T-helper 1 cell treated with Interleukin-12 subunit alpha and Interleukin-12 subunit beta and Interleukin-4 antibody, amounts not matched to agents 30 ng/mL and 1 ng/mL, for 36 hours (primary cell): Measurements from ENCODE around the gene PCDHA6. TPM values are rescaled to one million over a fixed set of nuclear protein-coding genes. Genes with fewer than 3 reads are reported as not detected.
"Not testable (repeated sequence)": the region's sequence is repeated elsewhere in the genome, so short reads cannot be mapped to it uniquely, and the experiment has no call there.

Experiments used
- intact Hi-C: fragments of 100-400 bp; cut with micrococcal nuclease; formaldehyde crosslinking; loops from one replicate; pipeline ENCODE4 v1.15.1; 2024
- total RNA-seq: library from RNA; stranded (reverse); gene quantifications from 2 replicates; pipeline ENCODE4 v1.2.3, GENCODE V29; 2022

The PCDHA6 gene
- total RNA-seq, 1 donor from 2014 or later, result not detected

DNA sequence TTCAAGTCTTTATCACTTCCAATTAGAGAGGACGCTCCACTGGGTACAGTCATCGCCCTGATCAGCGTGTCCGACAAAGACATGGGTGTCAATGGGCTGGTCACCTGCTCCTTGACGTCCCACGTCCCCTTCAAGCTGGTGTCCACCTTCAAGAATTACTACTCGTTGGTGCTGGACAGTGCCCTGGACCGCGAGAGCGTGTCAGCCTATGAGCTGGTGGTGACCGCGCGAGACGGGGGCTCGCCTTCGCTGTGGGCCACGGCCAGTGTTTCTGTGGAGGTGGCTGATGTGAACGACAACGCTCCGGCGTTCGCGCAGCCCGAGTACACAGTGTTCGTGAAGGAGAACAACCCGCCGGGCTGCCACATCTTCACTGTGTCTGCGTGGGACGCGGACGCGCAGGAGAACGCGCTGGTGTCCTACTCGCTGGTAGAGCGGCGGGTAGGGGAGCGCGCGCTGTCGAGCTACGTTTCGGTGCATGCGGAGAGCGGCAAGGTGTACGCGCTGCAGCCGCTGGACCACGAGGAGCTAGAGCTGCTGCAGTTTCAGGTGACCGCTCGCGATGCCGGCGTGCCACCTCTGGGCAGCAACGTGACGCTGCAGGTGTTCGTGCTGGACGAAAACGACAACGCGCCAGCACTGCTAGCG, 19.4 kb upstream of the PCDHA6 start:
- intact Hi-C loops, result not testable (repeated sequence)

DNA sequence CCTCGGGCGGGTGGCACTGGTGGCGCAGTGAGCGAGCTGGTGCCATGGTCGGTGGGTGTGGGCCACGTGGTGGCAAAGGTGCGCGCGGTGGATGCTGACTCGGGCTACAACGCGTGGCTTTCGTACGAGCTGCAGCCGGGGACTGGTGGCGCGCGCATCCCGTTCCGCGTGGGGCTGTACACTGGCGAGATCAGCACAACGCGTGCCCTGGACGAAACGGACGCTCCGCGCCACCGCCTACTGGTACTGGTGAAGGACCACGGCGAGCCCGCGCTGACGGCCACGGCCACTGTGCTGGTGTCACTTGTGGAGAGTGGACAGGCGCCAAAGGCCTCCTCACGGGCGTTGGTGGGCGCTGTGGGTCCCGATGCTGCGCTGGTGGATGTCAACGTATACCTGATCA, 18.9 kb upstream of the PCDHA6 start:
- intact Hi-C loops, result no loop called here

DNA sequence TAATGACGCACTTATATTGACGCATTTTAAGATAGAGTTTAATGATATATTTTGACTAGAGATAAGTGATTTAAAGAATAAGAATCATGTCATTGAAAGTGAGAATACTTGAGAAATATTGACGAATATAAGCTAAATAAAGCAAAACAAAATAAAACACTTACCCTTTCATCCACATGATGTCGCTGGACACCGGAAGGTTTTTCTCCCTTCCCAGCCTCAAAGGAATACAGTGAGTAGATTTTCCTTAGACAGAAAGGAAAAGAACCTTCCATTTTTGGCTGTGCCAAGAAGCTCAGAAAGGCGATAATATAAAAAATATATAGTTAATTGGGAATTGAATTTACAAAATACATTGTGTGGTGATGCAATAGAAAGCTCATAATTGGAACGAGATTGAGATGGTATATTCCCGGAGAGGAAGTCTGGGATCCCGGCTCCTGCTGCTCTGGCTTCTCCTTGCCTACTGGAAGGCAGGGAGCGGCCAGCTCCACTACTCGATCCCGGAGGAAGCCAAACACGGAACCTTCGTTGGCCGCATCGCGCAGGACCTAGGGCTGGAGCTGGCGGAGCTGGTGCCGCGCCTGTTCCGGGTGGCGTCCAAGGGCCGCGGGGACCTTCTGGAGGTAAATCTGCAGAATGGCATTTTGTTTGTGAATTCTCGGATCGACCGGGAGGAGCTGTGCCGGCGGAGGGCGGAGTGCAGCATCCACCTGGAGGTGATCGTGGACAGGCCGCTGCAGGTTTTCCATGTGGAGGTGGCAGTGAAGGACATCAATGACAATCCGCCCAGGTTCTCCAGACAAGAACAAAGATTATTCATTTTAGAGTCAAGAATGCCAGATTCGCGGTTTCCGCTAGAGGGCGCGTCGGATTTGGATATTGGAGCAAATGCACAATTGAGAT, 6.1 kb upstream of the PCDHA6 start, which contains the start of gene PCDHA5:
Gene PCDHA5, plus strand, starts transcription at position 239 of the 906 bp plus-strand sequence.
- intact Hi-C loops, result loop anchor here (10.0 kb wide), 1 partner anchor 543 kb away; the partner anchor contains the start of gene PCDHGA5

DNA sequence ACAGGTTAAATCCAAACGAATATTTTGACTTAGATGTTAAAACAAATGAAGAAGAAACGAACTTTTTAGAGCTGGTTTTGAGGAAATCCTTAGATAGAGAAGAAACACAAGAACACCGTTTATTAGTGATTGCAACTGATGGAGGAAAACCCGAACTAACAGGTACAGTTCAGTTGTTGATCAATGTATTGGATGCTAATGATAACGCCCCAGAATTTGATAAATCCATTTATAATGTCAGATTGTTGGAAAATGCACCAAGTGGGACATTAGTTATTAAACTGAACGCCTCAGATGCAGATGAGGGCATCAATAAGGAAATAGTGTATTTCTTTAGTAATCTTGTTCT, 5.5 kb upstream of the PCDHA6 start:
- intact Hi-C loops, result loop anchor here (10.0 kb wide), 1 partner anchor 543 kb away; the partner anchor contains the start of gene PCDHGA5

DNA sequence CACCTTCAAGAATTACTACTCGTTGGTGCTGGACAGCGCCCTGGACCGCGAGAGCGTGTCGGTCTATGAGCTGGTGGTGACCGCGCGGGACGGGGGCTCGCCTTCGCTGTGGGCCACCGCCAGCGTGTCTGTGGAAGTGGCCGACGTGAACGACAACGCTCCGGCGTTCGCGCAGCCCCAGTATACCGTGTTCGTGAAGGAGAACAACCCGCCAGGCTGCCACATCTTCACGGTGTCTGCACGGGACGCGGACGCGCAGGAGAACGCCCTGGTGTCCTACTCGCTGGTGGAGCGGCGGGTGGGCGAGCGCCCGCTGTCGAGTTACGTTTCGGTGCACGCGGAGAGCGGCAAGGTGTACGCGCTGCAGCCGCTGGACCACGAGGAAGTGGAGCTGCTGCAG, 4.8 kb upstream of the PCDHA6 start:
- intact Hi-C loops, result loop anchor here (10.0 kb wide), 1 partner anchor 542 kb away; the partner anchor contains the start of gene PCDHGA5

DNA sequence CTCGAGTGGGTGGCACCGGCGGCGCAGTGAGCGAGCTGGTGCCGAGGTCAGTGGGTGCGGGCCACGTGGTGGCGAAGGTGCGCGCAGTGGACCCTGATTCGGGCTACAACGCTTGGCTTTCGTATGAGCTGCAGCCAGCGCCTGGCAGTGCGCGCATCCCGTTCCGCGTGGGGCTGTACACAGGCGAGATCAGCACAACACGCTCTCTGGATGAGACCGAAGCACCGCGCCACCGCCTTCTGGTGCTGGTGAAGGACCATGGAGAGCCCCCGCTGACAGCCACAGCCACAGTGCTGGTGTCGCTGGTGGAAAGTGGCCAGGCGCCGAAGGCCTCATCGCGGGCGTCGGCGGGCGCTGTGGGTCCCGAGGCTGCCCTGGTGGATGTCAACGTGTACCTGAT, 4.3 kb upstream of the PCDHA6 start:
- intact Hi-C loops, result loop anchor here (10.0 kb wide), 1 partner anchor 541 kb away; the partner anchor contains the start of gene PCDHGA5

DNA sequence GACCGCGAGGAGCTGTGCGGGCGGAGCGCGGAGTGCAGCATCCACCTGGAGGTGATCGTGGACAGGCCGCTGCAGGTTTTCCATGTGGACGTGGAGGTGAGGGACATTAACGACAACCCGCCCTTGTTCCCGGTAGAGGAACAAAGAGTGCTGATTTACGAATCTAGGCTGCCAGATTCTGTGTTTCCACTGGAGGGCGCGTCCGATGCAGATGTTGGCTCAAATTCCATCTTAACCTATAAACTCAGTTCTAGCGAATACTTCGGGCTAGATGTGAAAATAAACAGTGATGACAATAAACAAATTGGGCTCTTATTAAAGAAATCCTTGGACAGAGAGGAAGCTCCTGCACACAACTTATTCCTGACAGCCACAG, 590 bp downstream of the PCDHA6 start:
- intact Hi-C loops, result loop anchor here (10.0 kb wide), 1 partner anchor 536 kb away; the partner anchor contains the start of gene PCDHGA5

DNA sequence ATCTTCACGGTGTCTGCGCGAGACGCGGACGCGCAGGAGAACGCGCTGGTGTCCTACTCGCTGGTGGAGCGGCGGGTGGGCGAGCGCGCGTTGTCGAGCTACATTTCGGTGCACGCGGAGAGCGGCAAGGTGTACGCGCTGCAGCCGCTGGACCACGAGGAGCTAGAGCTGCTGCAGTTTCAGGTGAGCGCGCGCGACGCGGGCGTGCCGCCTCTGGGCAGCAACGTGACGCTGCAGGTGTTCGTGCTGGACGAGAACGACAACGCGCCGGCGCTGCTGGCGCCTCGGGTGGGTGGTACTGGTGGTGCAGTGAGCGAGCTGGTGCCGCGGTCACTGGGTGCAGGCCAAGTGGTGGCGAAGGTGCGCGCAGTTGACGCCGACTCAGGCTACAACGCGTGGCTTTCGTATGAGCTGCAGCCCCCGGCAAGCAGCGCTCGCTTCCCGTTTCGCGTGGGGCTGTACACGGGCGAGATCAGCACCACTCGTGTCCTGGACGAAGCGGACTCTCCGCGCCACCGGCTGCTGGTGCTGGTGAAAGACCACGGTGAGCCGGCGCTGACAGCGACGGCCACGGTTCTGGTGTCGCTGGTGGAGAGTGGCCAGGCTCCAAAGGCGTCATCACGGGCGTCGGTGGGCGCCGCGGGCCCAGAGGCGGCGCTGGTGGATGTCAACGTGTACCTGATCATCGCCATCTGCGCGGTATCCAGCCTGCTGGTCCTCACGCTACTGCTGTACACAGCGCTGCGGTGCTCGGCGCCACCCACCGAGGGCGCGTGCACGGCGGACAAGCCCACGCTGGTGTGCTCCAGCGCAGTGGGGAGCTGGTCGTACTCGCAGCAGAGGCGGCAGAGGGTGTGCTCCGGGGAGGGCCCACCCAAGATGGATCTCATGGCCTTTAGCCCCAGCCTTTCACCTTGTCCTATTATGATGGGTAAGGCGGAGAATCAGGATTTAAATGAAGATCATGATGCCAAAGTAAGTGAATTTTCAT, 2.0 kb downstream of the PCDHA6 start:
- intact Hi-C loops, result loop anchor here (5.0 to 10.0 kb wide), 2 partner anchors 38 to 535 kb away; partner anchors contain the start of genes PCDHA2 and PCDHGA5

DNA sequence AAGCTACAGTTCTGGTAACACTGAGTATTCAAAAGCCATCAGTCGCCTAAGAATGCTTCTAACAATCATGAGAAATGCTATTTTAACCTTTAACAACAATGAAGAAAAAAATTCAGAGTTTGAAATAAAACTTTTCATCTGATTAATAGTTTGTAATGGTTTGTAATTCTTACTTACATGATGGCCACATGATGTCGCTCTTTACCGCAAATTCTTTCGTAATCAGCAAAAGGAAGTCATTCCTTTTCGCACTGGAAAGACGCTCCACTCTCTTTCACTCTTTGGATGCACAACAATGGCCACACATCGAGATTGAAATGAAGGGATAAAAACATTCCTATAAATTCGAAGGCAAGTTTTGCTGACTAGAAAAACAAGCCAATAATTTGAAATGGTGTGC, 6.2 kb downstream of the PCDHA6 start, which contains the start of gene PCDHA7:
Gene PCDHA7, plus strand, starts transcription at position 277 of the 400 bp plus-strand sequence. Its CDS starts 115 bp downstream, at position 392.
- intact Hi-C loops, result loop anchor here (5.0 kb wide), 1 partner anchor 42 kb away; the partner anchor contains the start of gene PCDHA2

DNA sequence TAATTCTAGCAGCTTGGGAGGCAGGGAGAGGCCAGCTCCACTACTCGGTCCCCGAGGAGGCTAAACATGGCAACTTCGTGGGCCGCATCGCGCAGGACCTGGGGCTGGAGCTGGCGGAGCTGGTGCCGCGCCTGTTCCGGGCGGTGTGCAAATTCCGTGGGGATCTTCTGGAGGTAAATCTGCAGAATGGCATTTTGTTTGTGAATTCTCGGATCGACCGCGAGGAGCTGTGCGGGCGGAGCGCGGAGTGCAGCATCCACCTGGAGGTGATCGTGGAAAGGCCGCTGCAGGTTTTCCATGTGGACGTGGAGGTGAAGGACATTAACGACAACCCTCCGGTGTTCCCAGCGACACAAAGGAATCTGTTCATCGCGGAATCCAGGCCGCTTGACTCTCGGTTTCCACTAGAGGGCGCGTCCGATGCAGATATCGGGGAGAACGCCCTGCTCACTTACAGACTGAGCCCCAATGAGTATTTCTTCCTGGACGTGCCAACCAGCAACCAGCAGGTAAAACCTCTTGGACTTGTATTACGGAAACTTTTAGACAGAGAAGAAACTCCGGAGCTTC, 6.8 kb downstream of the PCDHA6 start:
- intact Hi-C loops, result loop anchor here (5.0 kb wide), 1 partner anchor 42 kb away; the partner anchor contains the start of gene PCDHA2

DNA sequence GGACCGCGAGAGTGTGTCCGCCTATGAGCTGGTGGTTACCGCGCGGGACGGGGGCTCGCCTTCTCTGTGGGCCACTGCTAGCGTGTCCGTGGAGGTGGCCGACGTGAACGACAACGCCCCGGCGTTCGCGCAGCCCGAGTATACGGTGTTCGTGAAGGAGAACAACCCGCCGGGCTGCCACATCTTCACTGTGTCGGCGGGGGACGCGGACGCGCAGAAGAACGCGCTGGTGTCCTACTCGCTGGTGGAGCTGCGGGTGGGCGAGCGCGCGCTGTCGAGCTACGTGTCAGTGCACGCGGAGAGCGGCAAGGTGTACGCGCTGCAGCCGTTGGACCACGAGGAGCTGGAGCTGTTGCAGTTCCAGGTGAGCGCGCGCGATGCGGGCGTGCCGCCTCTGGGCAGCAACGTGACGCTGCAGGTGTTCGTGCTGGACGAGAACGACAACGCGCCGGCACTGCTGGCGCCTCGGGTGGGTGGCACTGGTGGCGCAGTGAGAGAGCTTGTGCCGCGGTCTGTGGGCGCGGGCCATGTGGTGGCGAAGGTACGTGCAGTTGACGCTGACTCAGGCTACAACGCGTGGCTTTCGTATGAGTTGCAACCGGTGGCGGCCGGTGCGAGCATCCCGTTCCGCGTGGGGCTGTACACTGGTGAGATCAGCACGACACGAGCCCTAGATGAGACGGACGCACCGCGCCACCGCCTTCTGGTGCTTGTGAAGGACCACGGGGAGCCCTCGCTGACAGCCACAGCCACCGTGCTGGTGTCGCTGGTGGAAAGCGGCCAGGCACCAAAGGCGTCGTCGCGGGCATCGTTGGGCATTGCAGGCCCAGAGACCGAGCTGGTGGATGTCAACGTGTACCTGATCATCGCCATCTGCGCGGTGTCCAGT, 8.1 kb downstream of the PCDHA6 start:
- intact Hi-C loops, result no loop called here

DNA sequence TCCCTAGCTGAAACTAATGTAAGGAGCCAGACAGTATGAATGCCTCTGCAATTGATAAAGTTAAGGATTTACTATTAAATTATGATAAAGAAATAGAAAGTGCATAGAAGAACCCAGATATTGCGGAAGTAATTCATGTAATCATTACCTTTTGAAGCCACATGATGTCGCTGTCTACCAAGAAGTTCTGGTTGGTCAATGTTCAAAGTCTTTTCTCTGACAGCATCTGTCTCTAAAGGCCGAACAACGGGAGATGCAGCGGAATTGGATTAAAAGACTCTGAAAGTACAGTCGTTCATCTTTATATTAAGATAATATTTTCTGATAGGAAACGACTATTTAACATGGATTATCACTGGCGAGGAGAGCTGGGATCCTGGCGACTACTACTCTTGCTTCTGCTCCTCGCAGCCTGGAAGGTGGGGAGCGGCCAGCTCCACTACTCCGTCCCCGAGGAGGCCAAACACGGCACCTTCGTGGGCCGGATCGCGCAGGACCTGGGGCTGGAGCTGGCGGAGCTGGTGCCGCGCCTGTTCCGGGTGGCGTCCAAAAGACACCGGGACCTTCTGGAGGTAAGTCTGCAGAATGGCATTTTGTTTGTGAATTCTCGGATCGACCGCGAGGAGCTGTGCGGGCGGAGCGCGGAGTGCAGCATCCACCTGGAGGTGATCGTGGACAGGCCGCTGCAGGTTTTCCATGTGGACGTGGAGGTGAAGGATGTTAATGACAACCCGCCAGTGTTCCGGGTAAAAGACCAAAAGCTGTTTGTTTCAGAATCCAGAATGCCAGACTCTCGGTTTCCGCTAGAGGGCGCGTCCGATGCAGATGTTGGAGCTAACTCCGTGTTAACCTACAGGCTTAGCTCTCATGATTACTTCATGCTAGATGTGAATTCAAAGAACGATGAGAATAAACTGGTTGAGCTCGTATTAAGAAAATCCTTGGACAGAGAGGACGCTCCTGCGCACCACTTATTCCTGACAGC, 13.5 kb downstream of the PCDHA6 start, which contains the start of gene PCDHA8:
Gene PCDHA8, plus strand, starts transcription at position 210 of the 985 bp plus-strand sequence. Its CDS starts 135 bp downstream, at position 345.
- intact Hi-C loops, result loop anchor here (2.0 to 10.0 kb wide), 5 partner anchors 39 to 584 kb away; partner anchors contain the start of genes PCDHA1, PCDHA3, PCDHB16 and PCDHB9

DNA sequence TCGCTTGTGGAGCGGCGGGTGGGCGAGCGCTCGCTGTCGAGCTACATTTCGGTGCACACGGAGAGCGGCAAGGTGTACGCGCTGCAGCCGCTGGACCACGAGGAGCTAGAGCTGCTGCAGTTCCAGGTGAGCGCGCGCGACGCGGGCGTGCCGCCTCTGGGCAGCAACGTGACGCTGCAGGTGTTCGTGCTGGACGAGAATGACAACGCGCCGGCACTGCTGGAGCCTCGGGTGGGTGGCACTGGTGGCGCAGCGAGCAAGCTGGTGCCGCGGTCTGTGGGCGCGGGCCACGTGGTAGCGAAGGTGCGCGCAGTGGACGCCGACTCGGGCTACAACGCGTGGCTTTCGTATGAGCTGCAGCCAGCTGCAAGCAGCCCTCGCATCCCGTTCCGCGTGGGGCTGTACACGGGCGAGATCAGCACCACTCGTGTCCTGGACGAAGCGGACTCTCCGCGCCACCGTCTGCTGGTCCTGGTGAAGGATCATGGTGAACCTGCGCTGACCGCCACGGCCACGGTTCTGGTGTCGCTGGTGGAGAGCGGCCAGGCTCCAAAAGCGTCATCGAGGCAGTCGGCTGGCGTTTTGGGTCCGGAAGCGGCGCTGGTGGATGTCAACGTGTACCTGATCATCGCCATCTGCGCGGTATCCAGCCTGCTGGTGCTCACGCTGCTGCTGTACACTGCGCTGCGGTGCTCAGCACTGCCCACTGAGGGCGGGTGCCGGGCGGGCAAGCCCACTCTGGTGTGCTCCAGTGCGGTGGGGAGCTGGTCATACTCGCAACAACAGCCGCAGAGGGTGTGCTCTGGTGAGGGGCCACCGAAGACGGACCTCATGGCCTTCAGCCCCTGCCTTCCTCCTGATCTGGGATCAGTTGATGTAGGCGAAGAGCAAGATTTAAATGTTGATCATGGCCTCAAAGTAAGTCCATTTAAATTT, 15.3 kb downstream of the PCDHA6 start:
- intact Hi-C loops, result loop anchor here (5.0 to 10.0 kb wide), 4 partner anchors 41 to 582 kb away; partner anchors contain the start of genes PCDHA3, PCDHB16, PCDHB9 and PCDHGA11

DNA sequence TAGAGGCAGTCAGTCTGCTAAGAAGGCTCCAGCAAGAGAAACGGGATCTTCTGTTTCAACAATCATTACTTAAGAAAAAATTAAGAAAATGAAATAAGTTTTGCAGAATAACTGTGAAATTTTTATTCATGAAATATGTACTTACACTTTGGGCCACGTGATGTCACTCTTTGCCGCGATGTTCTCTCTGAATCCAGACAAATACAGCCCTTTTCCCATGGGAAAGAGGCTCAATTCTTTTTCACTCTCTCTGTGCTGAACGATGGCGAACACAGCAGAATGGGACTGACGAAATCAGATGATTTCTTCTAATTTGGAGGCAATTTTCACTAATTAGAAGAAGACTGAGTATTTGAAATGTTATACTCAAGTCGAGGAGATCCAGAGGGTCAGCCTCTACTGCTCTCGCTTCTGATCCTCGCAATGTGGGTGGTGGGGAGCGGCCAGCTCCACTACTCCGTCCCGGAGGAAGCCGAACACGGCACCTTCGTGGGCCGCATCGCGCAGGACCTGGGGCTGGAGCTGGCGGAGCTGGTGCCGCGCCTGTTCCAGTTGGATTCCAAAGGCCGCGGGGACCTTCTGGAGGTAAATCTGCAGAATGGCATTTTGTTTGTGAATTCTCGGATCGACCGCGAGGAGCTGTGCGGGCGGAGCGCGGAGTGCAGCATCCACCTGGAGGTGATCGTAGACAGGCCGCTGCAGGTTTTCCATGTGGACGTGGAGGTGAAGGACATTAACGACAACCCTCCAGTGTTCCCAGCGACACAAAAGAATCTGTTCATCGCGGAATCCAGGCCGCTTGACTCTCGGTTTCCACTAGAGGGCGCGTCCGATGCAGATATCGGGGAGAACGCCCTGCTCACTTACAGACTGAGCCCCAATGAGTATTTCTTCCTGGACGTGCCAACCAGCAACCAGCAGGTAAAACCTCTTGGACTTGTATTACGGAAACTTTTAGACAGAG, 20.7 kb downstream of the PCDHA6 start, which contains the start of gene PCDHA9:
Gene PCDHA9, plus strand, starts transcription at position 244 of the 964 bp plus-strand sequence. Its CDS starts 114 bp downstream, at position 358.
- intact Hi-C loops, result loop anchor here (10.0 kb wide), 3 partner anchors 336 to 576 kb away; partner anchors contain the start of genes PCDHB16, PCDHB9 and PCDHGA11
